Measurements from ENCODE around the gene SLC25A28.

The SLC25A28 gene

GRCh38 chr10:99571816-99572215 lies 48.4 kb downstream of the SLC25A28 start:
- no peak overlapping the region for H3K4me3 ChIP-seq (ENCODE audit: low read depth in 1 of 2, low read length in 1 of 2)
- H3K36me3 ChIP-seq = no peaks in the 10 kb centered on the region
- peaks cover 2% of the 10 kb centered on the region for H3K27me3 ChIP-seq
- H3K9me3 ChIP-seq = no peaks in the 10 kb centered on the region
- H3K27ac ChIP-seq = no peak overlapping the region
- TF ChIP-seq CTCF (IDR thresholded peaks at IDR 0.05) = no peak
- no peaks in the 10 kb centered on the region for H3K4me1 ChIP-seq (ENCODE audit: control insufficient read depth in 1 of 2, insufficient read depth in 1 of 2, low read depth in 1 of 2, low read length in 1 of 2)

- no peak for TF ChIP-seq CTCF (IDR thresholded peaks at IDR 0.05)
- H3K9me3 ChIP-seq = no peaks in the 10 kb centered on the region
- H3K4me3 ChIP-seq (ENCODE audit: low read depth in 1 of 2, low read length in 1 of 2) = no peak overlapping the region
- H3K4me1 ChIP-seq (ENCODE audit: control insufficient read depth in 1 of 2, insufficient read depth in 1 of 2, low read depth in 1 of 2, low read length in 1 of 2) = no peaks in the 10 kb centered on the region
- H3K27ac ChIP-seq = no peak overlapping the region
- H3K27me3 ChIP-seq = peaks cover 4% of the 10 kb centered on the region
- no peaks in the 10 kb centered on the region for H3K36me3 ChIP-seq
These were observed 50.3 kb downstream of the SLC25A28 start for GRCh38 chr10:99569961-99570360.

GRCh38 chr10:99569253-99569939 lies 50.8 kb downstream of the SLC25A28 start:
- no peaks in the 10 kb centered on the region for H3K36me3 ChIP-seq
- no peaks in the 10 kb centered on the region for H3K9me3 ChIP-seq
- no peaks in the 10 kb centered on the region for H3K4me1 ChIP-seq (ENCODE audit: control insufficient read depth in 1 of 2, insufficient read depth in 1 of 2, low read depth in 1 of 2, low read length in 1 of 2)
- no peak overlapping the region for H3K4me3 ChIP-seq (ENCODE audit: low read depth in 1 of 2, low read length in 1 of 2)
- H3K27ac ChIP-seq = no peak overlapping the region
- peaks cover 4% of the 10 kb centered on the region for H3K27me3 ChIP-seq
- no peak for TF ChIP-seq CTCF (IDR thresholded peaks at IDR 0.05)

- Histone ChIP-seq H3K36me3 (no peaks in the 10 kb centered on the region), H3K9me3 (no peaks in the 10 kb centered on the region), H3K4me3 (ENCODE audit: low read depth in 1 of 2, low read length in 1 of 2) (no peak overlapping the region), H3K27ac (no peak overlapping the region), H3K4me1 (ENCODE audit: control insufficient read depth in 1 of 2, insufficient read depth in 1 of 2, low read depth in 1 of 2, low read length in 1 of 2) (no peaks in the 10 kb centered on the region), H3K27me3 (peaks cover 4% of the 10 kb centered on the region)
- no peak for TF ChIP-seq CTCF (IDR thresholded peaks at IDR 0.05)
These were observed 55.1 kb downstream of the SLC25A28 start for GRCh38 chr10:99565166-99565565.

GRCh38 chr10:99564361-99564760 lies 55.9 kb downstream of the SLC25A28 start:
- no peaks in the 10 kb centered on the region for H3K9me3 ChIP-seq
- no peaks in the 10 kb centered on the region for H3K4me1 ChIP-seq (ENCODE audit: control insufficient read depth in 1 of 2, insufficient read depth in 1 of 2, low read depth in 1 of 2, low read length in 1 of 2)
- H3K27ac ChIP-seq = no peak overlapping the region
- no peak for TF ChIP-seq CTCF (IDR thresholded peaks at IDR 0.05)
- H3K27me3 ChIP-seq = peaks cover 4% of the 10 kb centered on the region
- no peak overlapping the region for H3K4me3 ChIP-seq (ENCODE audit: low read depth in 1 of 2, low read length in 1 of 2)
- no peaks in the 10 kb centered on the region for H3K36me3 ChIP-seq
